ENCODE results near the gene C19orf81.

DNA sequence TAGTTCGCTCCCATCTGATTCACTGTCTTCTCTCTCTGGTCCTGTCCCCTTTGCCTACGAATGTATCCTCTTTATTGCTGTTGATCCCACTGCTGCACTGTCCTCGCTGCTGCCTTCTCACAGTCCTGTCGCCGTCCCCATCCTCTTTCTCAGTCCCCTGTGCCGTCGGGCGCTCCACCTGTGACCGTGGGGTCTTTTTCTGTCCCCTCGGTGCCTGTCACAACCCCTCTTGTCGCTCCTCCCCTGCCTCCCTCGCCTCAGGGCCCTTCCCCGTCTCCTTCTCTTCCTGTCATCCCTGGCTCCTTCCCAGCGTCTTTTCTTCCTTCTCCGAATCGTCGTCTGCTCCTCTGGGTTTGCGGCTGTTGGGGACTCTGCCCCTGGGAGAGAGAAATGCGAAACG is 41.9 kb upstream of the C19orf81 start:
- TF ChIP-seq, protein P1, sequence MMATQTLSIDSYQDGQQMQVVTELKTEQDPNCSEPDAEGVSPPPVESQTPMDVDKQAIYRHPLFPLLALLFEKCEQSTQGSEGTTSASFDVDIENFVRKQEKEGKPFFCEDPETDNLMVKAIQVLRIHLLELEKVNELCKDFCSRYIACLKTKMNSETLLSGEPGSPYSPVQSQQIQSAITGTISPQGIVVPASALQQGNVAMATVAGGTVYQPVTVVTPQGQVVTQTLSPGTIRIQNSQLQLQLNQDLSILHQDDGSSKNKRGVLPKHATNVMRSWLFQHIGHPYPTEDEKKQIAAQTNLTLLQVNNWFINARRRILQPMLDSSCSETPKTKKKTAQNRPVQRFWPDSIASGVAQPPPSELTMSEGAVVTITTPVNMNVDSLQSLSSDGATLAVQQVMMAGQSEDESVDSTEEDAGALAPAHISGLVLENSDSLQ (IDR thresholded peaks at IDR 0.05), result no peak
- TF ChIP-seq SP1 (IDR thresholded peaks at IDR 0.05), result no peak
- TF ChIP-seq ELF4 (IDR thresholded peaks at IDR 0.05), result no peak
- no peak for TF ChIP-seq FOXA1 (IDR thresholded peaks at IDR 0.05)
- no peak for TF ChIP-seq HDGF (IDR thresholded peaks at IDR 0.05; ENCODE audit: borderline replicate concordance)
- TF ChIP-seq LEF1 (IDR thresholded peaks at IDR 0.05; ENCODE audit: borderline replicate concordance), result no peak
- TF ChIP-seq ZNF384 (IDR thresholded peaks at IDR 0.05), result no peak
- TF ChIP-seq BHLHE40 (IDR thresholded peaks at IDR 0.05; ENCODE audit: borderline replicate concordance), result no peak
- no peak for TF ChIP-seq L3MBTL2 (conservative IDR thresholded peaks at IDR 0.05)
